ENCODE results near the gene PRDM4.

Gene PRDM4

DNA sequence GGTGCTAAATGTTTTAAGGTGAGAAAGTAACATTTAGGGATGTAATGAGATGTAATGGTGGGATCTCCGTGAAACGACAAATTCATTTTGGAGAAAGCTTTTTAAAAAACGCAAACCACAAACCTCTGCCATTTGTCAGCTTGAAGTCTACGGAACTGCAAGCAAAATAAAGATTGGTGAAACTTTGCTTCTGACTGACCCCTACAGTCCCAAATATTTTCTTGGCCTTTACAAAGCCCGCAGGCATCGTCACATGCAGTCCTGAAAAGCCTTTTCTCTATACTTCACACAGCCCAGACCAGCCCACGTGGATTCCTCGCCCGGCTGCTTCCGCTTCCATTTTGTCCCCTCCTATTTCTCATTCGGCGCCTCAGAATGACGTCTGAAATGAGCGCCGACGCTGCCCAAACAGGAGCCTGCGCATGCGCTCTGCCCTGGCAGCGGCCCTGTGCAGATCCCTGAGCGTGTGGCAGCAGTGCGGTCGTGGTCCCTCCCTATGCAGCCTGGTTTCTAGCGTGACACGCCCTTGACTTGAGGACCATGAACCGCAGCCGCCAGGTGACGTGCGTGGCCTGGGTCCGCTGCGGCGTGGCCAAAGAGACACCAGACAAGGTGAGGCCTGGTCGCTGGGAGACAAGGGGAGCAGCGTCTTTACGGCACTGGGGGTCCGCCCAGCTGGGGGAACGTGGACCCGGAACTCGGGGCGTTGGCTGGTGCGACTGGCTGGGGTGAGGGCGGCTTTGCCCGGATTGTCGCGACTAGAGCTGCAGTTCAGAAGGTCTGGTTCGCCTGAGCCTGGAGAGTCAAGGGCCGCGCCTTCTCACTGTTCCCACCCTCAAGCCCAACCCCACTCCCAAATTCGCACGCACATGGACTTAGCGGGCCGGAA is 75.3 kb downstream of the PRDM4 start, which contains the start of gene PWP1:
Gene PWP1, plus strand, starts transcription at position 440 of the 889 bp plus-strand sequence. Its CDS starts 101 bp downstream, at position 541.
- peak; percentile 96 for DNase-seq

GRCh38 chr12:107684990-107685359 is 76.0 kb downstream of the PRDM4 start:
- peak; percentile 7 for DNase-seq

DNA sequence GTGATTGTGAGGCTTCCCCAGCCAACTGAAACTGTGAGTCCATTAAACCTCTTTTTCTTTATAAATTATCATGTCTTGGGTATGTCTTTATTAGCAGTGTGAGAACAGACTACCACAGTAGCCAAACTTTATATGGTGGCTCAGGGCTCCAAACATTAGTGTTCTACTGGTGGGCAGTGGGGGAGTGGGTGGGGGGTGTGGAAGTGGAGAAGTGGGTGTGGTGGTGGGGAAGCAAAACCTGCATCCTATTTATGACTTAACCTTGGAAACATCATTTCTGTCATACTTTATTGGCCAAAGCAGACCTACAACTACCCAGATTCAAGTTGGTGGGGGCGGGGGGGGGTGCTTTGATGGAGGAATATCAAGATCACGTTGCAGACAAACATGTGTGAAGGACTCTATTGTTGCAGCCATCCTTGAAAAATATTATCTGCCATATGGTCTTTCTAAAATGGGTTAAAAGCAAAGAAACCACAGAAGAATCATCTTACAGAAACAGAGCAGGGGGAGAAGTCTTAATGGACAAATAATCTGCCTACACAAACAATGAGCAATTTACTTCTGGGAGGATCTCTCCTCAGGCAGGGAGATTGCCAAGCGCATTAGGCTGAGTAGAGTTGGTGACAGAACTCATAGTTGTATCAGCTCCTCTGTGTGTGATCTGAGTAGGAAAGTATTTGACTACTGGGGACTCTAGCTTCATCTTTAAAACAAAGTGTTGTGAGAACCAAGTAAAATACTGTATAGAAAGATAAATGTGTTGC is 76.7 kb downstream of the PRDM4 start:
- no peak for DNase-seq
